Superior temporal gyrus (tissue), 1 donor: Measurements from ENCODE around the gene CDC42SE2.

Experiments
- DNase-seq: peaks from one replicate; pipeline ENCODE4 v3.0.0-alpha.2; 2016; ENCODE audit errors: extremely low spot score

Gene CDC42SE2

GRCh38 chr5:131436081-131436480, 172.2 kb downstream of the CDC42SE2 start:
- peak; percentile 66 for DNase-seq

GRCh38 chr5:131441184-131441583, 177.3 kb downstream of the CDC42SE2 start:
- DNase-seq, result no peak
